Hematopoietic multipotent progenitor cell treated with erythropoietin and hydrocortisone succinate and interleukin-3 and kit ligand, for 6 days (in vitro differentiated cells): ENCODE data around the gene APAF1.

Experiments
- DNase-seq: peaks from one replicate; pipeline ENCODE4 v3.0.0-alpha.2; 2015

The APAF1 gene

DNA sequence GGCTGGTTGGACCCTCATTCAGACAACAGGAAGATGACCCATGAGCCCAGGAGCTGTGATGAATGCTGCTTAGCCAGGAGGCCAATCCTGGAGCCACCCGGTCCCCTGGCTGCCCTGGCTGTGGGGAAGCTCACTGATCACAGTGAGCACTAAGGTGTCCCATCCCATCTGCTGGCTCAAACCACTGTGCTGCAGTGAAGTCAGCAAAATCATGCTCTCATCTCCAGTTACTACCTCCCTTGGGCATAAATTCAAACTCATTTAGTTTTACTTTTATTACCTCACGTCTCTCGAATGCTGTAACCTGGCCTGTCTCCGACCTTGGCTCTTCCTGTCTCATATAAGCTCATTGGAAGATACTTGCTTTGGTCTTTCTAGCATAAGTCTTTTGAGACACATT lies 112.4 kb downstream of the APAF1 start:
- DNase-seq: no peak

- DNase-seq: no peak
Measured at GRCh38 chr12:98758331-98758730, 113.2 kb downstream of the APAF1 start.

GRCh38 chr12:98763656-98764055 lies 118.6 kb downstream of the APAF1 start:
- DNase-seq: no peak

GRCh38 chr12:98767248-98767647 lies 122.2 kb downstream of the APAF1 start:
- no peak for DNase-seq

DNA sequence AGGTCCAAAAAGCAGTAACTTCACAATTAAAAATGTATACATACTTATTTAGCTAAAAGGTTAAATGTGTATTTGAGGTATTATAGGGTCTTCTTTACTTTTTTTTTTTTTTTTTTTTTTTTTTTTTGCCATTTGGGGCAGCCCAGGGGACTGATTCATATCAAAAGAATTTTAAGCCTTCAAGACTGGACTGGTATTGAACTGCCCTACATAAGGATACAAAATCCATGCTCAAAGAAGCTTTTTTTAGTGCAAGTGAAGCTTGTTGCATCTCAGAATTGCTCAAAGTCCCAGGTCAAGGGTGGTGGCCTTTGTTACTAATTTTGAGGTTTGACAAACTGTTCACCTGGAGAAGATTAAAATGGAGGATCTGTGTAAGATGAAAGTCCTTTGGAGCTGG lies 124.0 kb downstream of the APAF1 start:
- DNase-seq: no peak

DNA sequence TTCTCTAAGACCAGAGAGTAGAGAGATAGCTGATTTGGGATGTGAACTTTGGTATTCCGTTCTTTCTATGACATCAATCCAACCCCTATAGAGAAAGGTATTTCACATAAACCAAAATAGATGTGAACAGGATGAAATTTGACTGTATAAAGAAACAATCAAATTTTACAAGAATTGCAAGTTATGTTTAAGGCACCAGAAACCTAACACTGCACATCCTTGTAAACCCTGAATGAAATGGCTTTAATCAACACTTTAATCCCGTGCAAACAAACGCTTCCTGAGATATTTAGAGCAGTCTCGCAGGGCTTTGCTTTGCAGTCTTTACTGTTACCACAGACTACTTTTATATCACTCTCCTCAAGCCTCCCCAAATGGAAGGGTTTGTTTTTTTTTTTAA lies 125.1 kb downstream of the APAF1 start:
- DNase-seq: no peak

- DNase-seq: peak; percentile 2
Measured at GRCh38 chr12:98771811-98772752, 127.0 kb downstream of the APAF1 start.

DNA sequence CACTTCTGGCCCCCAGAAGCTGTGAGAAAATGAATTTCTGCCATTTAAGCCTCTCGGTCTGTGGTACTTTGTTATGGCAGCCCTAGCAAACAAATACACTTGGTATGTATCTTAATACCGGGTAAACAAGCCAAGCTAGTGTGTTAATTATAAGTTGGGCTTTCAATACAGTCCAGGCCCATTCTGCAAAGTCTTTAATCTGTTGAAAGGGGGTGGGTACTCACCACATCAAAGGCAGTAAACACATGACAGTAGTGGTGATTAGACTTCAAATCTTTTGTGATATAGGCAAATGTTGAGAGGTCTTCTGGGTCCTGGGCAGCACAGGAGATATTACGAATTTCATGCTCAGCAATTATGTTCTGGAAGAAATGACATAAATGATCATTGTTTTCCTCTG lies 127.7 kb downstream of the APAF1 start:
- no peak for DNase-seq

GRCh38 chr12:98780261-98780660 lies 135.2 kb downstream of the APAF1 start:
- no peak for DNase-seq

DNA sequence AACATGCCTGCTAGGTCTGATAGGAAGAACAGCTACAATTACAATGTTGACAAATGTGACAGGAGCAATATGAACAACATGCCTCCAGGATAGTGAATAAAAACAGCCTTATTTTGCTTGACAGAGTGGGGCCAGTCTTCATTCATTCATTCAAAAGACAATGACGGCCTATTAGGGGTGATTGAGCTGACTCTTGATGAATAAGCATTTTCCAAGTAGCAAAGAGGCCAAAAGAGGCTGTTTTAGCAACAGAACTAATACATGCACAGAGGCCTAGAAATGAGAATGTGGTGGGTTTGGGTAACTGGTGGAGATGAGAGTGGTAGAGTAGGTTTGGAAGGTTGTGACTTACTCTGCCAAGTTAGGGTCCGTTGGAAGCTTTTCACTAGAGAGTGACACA lies 138.3 kb downstream of the APAF1 start:
- no peak for DNase-seq
